GM12878 (cell line): ENCODE measurements around the gene AMH. TPM values are rescaled to one million over a fixed set of nuclear protein-coding genes. Genes with fewer than 3 reads are reported as not detected.

Experiments
- ATF2 ChIP-seq: IDR thresholded peaks from 2 replicates; pipeline ENCODE4 v1.6.1; 2012; ENCODE audit warnings: low read length, inconsistent platforms
- BACH1 ChIP-seq: fragments of 450-650 bp; IDR thresholded peaks from 2 replicates; pipeline ENCODE4 v1.6.1; 2017; ENCODE audit warnings: mild to moderate bottlenecking, borderline replicate concordance
- BRCA1 ChIP-seq: IDR thresholded peaks from 2 replicates; pipeline ENCODE4 v1.6.1; 2011; ENCODE audit warnings: low read depth, low read length, improper control_type of control experiment
- E2F8 ChIP-seq: fragments of 450-650 bp; IDR thresholded peaks from 2 replicates; pipeline ENCODE4 v1.6.1; 2018; ENCODE audit warnings: mild to moderate bottlenecking, low read depth, moderate library complexity; ENCODE audit not compliant: partially characterized antibody
- KDM1A ChIP-seq: fragments of 200-600 bp; sonication (generic); IDR thresholded peaks from 2 replicates; pipeline ENCODE4 v1.6.1; 2016; ENCODE audit warnings: borderline replicate concordance
- MTA3 ChIP-seq: IDR thresholded peaks from 2 replicates; pipeline ENCODE4 v1.6.1; 2012; ENCODE audit warnings: low read length, inconsistent platforms, borderline replicate concordance
- MYC ChIP-seq: IDR thresholded peaks from 2 replicates; pipeline ENCODE4 v1.6.1; 2011; ENCODE audit warnings: mild to moderate bottlenecking, low read length, moderate library complexity, inconsistent platforms; ENCODE audit not compliant: insufficient read depth, insufficient replicate concordance, insufficient read length, severe bottlenecking
- NR2C1 ChIP-seq: fragments of 450-650 bp; IDR thresholded peaks from 2 replicates; pipeline ENCODE4 v1.6.1; 2017; ENCODE audit warnings: antibody characterized with exemption, mild to moderate bottlenecking, moderate library complexity
- NR2C2 ChIP-seq: IDR thresholded peaks from 2 replicates; pipeline ENCODE4 v1.6.1; 2011; ENCODE audit warnings: borderline replicate concordance, low read depth; ENCODE audit not compliant: control insufficient read depth, insufficient read length
- POLR2AphosphoS5 ChIP-seq: IDR thresholded peaks from 2 replicates; pipeline ENCODE4 v1.6.1; 2011; ENCODE audit warnings: mild to moderate bottlenecking, low read length, inconsistent platforms
- RAD51 ChIP-seq: fragments of 450-650 bp; IDR thresholded peaks from 2 replicates; pipeline ENCODE4 v1.6.1; 2016; ENCODE audit warnings: moderate library complexity, mild to moderate bottlenecking, inconsistent platforms
- SREBF1 ChIP-seq: IDR thresholded peaks from 2 replicates; pipeline ENCODE4 v1.6.1; 2012; ENCODE audit warnings: mild to moderate bottlenecking, low read length
- SRF ChIP-seq, 2 experiments: IDR thresholded peaks; 2 replicates each; pipeline ENCODE4 v1.6.1; 2011; ENCODE audit warnings: low read depth in 2 of 2, low read length in 2 of 2, mild to moderate bottlenecking in 1 of 2, moderate library complexity in 1 of 2
- ZBED1 ChIP-seq: IDR thresholded peaks from 2 replicates; pipeline ENCODE4 v1.6.1; 2016; ENCODE audit warnings: borderline replicate concordance
- polyA plus RNA-seq, 11 experiments: library from polyadenylated mRNA; depleted of rRNA in 4 of 11; unstranded in 6 of 11; stranded (reverse) in 5 of 11; fragments of >200 nt; fragmentation: Nextera tagmentation in 4 of 11; fragmentation: Illumina TruSeq in 1 of 11; extraction: Ambion mirVana in 4 of 11; extraction: Trizol in 1 of 11; gene quantifications; 1 replicate in 1 of 11; 2 replicates in 10 of 11; pipeline versions ENCODE4 v1.2.1 to v1.2.3, GENCODE V29; 2011 to 2016; ENCODE audit warnings: inconsistent platforms in 2 of 11, missing spikeins in 2 of 11, low read depth in 1 of 11
- total RNA-seq, 4 experiments: library from RNA; depleted of rRNA in 3 of 4; stranded (reverse); fragments of >200 nt in 3 of 4; fragmentation: Illumina TruSeq in 1 of 4; extraction: Trizol in 1 of 4; gene quantifications; 2 replicates each; pipeline versions ENCODE4 v1.2.1 to v1.2.3, GENCODE V29; 2013 to 2021
- TF ChIP-seq, protein P1 (sequence below): fragments of 450-650 bp; IDR thresholded peaks from 2 replicates; pipeline ENCODE4 v1.6.1; 2017; ENCODE audit warnings: mild to moderate bottlenecking, low read depth, inconsistent platforms; ENCODE audit not compliant: poor library complexity, severe bottlenecking
- TF ChIP-seq, protein P2 (sequence below), 3 experiments: IDR thresholded peaks in 2 of 3; conservative IDR thresholded peaks in 1 of 3; 2 replicates each; pipeline ENCODE4 v1.5.1; 2011; ENCODE audit warnings: low read depth in 3 of 3, low read length in 3 of 3, mild to moderate bottlenecking in 3 of 3, control low read depth in 2 of 3, moderate library complexity in 2 of 3, inconsistent platforms in 1 of 3, mixed read lengths in 1 of 3; ENCODE audit not compliant: control insufficient read depth in 2 of 3, insufficient read depth in 1 of 3; ENCODE audit errors: extremely low read depth in 1 of 3
- TF ChIP-seq, protein P3 (sequence below): IDR thresholded peaks from 2 replicates; pipeline ENCODE4 v1.6.1; 2012; ENCODE audit warnings: mild to moderate bottlenecking, low read depth, low read length

The AMH gene
- total and polyA plus RNA-seq, 10 of the 15 experiments (the other 5 are each of a cell fraction or from before 2014, with no cell fraction given): 0.17 to 3.5 (median 0.81) TPM; not detected in 4

- TF ChIP-seq MYC (peak; percentile 65), E2F8 (no peak), KDM1A (no peak), BACH1 (no peak), RAD51 (no peak), MTA3 (no peak), ATF2 (no peak), SRF (IDR thresholded peaks at IDR 0.05; ENCODE audit: low read depth in 2 of 2, low read length in 2 of 2) (0 out of 4 replicates have a peak, but pooled peaks of 1 of the 2 experiments have one; percentile 15), POLR2AphosphoS5 (no peak), NR2C2 (no peak), ZBED1 (no peak), SREBF1 (no peak), NR2C1 (no peak), BRCA1 (no peak)
- TF ChIP-seq, protein P1, sequence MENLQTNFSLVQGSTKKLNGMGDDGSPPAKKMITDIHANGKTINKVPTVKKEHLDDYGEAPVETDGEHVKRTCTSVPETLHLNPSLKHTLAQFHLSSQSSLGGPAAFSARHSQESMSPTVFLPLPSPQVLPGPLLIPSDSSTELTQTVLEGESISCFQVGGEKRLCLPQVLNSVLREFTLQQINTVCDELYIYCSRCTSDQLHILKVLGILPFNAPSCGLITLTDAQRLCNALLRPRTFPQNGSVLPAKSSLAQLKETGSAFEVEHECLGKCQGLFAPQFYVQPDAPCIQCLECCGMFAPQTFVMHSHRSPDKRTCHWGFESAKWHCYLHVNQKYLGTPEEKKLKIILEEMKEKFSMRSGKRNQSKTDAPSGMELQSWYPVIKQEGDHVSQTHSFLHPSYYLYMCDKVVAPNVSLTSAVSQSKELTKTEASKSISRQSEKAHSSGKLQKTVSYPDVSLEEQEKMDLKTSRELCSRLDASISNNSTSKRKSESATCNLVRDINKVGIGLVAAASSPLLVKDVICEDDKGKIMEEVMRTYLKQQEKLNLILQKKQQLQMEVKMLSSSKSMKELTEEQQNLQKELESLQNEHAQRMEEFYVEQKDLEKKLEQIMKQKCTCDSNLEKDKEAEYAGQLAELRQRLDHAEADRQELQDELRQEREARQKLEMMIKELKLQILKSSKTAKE: no peak
- TF ChIP-seq, protein P2, sequence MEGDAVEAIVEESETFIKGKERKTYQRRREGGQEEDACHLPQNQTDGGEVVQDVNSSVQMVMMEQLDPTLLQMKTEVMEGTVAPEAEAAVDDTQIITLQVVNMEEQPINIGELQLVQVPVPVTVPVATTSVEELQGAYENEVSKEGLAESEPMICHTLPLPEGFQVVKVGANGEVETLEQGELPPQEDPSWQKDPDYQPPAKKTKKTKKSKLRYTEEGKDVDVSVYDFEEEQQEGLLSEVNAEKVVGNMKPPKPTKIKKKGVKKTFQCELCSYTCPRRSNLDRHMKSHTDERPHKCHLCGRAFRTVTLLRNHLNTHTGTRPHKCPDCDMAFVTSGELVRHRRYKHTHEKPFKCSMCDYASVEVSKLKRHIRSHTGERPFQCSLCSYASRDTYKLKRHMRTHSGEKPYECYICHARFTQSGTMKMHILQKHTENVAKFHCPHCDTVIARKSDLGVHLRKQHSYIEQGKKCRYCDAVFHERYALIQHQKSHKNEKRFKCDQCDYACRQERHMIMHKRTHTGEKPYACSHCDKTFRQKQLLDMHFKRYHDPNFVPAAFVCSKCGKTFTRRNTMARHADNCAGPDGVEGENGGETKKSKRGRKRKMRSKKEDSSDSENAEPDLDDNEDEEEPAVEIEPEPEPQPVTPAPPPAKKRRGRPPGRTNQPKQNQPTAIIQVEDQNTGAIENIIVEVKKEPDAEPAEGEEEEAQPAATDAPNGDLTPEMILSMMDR (IDR thresholded peaks at IDR 0.05 in 2 of 3, conservative IDR thresholded peaks at IDR 0.05 in 1 of 3; ENCODE audit: control insufficient read depth in 2 of 3, extremely low read depth in 1 of 3, insufficient read depth in 1 of 3, low read depth in 3 of 3, low read length in 3 of 3): no peak
- TF ChIP-seq, protein P3, sequence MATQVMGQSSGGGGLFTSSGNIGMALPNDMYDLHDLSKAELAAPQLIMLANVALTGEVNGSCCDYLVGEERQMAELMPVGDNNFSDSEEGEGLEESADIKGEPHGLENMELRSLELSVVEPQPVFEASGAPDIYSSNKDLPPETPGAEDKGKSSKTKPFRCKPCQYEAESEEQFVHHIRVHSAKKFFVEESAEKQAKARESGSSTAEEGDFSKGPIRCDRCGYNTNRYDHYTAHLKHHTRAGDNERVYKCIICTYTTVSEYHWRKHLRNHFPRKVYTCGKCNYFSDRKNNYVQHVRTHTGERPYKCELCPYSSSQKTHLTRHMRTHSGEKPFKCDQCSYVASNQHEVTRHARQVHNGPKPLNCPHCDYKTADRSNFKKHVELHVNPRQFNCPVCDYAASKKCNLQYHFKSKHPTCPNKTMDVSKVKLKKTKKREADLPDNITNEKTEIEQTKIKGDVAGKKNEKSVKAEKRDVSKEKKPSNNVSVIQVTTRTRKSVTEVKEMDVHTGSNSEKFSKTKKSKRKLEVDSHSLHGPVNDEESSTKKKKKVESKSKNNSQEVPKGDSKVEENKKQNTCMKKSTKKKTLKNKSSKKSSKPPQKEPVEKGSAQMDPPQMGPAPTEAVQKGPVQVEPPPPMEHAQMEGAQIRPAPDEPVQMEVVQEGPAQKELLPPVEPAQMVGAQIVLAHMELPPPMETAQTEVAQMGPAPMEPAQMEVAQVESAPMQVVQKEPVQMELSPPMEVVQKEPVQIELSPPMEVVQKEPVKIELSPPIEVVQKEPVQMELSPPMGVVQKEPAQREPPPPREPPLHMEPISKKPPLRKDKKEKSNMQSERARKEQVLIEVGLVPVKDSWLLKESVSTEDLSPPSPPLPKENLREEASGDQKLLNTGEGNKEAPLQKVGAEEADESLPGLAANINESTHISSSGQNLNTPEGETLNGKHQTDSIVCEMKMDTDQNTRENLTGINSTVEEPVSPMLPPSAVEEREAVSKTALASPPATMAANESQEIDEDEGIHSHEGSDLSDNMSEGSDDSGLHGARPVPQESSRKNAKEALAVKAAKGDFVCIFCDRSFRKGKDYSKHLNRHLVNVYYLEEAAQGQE: no peak
Measured at GRCh38 chr19:2289714-2290435, 40.8 kb downstream of the AMH start (continued).
